IMR-90 (cell line): ENCODE data around the gene SCARB1. TPM values are rescaled to one million over a fixed set of nuclear protein-coding genes. Genes with fewer than 3 reads are reported as not detected.

Experiments used
- ATAC-seq: fragments of 200-7000 bp; cut with Tn5 transposase; 2 replicates; pipeline ENCODE4 v1.9.1; 2020; ENCODE audit warnings: low read depth, mild to moderate bottlenecking, moderate library complexity
- BruUV-seq: library from RNA; stranded (reverse); fragments of 400-500 nt; replicated peaks from 2 replicates; lab custom pipeline; 2021; lab: Mats Ljungman, UMichigan
- CTCF ChIA-PET: fragments of 300-600 bp; formaldehyde crosslinking; extraction: SDS; loops from one replicate; lab custom pipeline; 2021; ENCODE audit warnings: antibody characterized with exemption; lab: Yijun Ruan, JAX
- POLR2A ChIA-PET: fragments of 300-600 bp; sonication (Branson Sonifier 250); formaldehyde crosslinking; loops from one replicate; lab custom pipeline; 2022; ENCODE audit warnings: antibody characterized with exemption; ENCODE audit not compliant: unreplicated experiment; lab: Charles Lee
- DNase-seq: peaks from one replicate; pipeline ENCODE4 v3.0.0; 2013
- H2AFZ ChIP-seq: replicated peaks from 2 replicates; pipeline ENCODE3; 2013; ENCODE audit warnings: low read length, mild to moderate bottlenecking; ENCODE audit not compliant: poor library complexity
- H2AK5ac ChIP-seq: 2 replicates; pipeline ENCODE4 v1.6.1; 2013; ENCODE audit warnings: low read depth, low read length, inconsistent platforms
- H2AK9ac ChIP-seq: replicated peaks from 2 replicates; pipeline ENCODE3; 2013; ENCODE audit warnings: mild to moderate bottlenecking, low read depth, low read length, moderate library complexity; ENCODE audit not compliant: poor library complexity
- H2BK120ac ChIP-seq: 2 replicates; pipeline ENCODE4 v1.6.1; 2013; ENCODE audit warnings: low read depth, low read length, inconsistent platforms
- H2BK15ac ChIP-seq: 3 replicates; pipeline ENCODE4 v1.6.1; 2013; ENCODE audit warnings: low read depth, low read length, inconsistent platforms
- H2BK20ac ChIP-seq: 2 replicates; pipeline ENCODE4 v1.6.1; 2013; ENCODE audit warnings: low read depth, mild to moderate bottlenecking, inconsistent platforms, low read length, moderate library complexity
- H2BK5ac ChIP-seq: 2 replicates; pipeline ENCODE4 v1.6.1; 2013; ENCODE audit warnings: mild to moderate bottlenecking, low read depth, low read length, inconsistent platforms; ENCODE audit not compliant: poor library complexity, severe bottlenecking
- H3K14ac ChIP-seq: replicated peaks from 2 replicates; pipeline ENCODE4 v1.6.1; 2013; ENCODE audit warnings: low read depth, low read length, inconsistent platforms
- H3K18ac ChIP-seq: 2 replicates; pipeline ENCODE4 v1.6.1; 2013; ENCODE audit warnings: low read depth, low read length, control low read depth
- H3K23ac ChIP-seq: 2 replicates; pipeline ENCODE4 v1.6.1; 2013; ENCODE audit warnings: low read depth, low read length, inconsistent platforms
- H3K27ac ChIP-seq: 2 replicates; pipeline ENCODE4 v1.5.1; 2013; ENCODE audit warnings: mild to moderate bottlenecking, control low read depth, low read length; ENCODE audit not compliant: insufficient read depth
- H3K27me3 ChIP-seq: 2 replicates; pipeline ENCODE4 v1.6.1; 2013; ENCODE audit warnings: low read length; ENCODE audit not compliant: control insufficient read depth, insufficient read depth
- H3K36me3 ChIP-seq: 2 replicates; pipeline ENCODE4 v1.6.1; 2013; ENCODE audit warnings: low read length, mixed read lengths; ENCODE audit not compliant: control insufficient read depth, insufficient read depth
- H3K4ac ChIP-seq: 2 replicates; pipeline ENCODE4 v1.6.1; 2013; ENCODE audit warnings: low read depth, low read length, inconsistent platforms
- H3K4me1 ChIP-seq: 2 replicates; pipeline ENCODE4 v1.6.1; 2013; ENCODE audit warnings: low read length, mixed read lengths; ENCODE audit not compliant: control insufficient read depth, insufficient read depth
- H3K4me2 ChIP-seq: 2 replicates; pipeline ENCODE4 v1.6.1; 2013; ENCODE audit warnings: low read depth, mild to moderate bottlenecking, control low read depth, low read length, moderate library complexity
- H3K4me3 ChIP-seq: 2 replicates; pipeline ENCODE4 v1.5.1; 2013; ENCODE audit warnings: low read depth, mild to moderate bottlenecking, control low read depth, low read length, moderate library complexity; ENCODE audit not compliant: insufficient read depth
- H3K56ac ChIP-seq: 2 replicates; pipeline ENCODE4 v1.6.1; 2013; ENCODE audit warnings: low read length, inconsistent platforms; ENCODE audit not compliant: insufficient read depth; ENCODE audit errors: extremely low read depth
- H3K79me1 ChIP-seq, 2 experiments: 2 replicates each; pipeline ENCODE4 v1.6.1; 2013; ENCODE audit warnings: low read length in 2 of 2, inconsistent platforms in 1 of 2, low read depth in 1 of 2
- H3K9ac ChIP-seq: 2 replicates; pipeline ENCODE4 v1.6.1; 2013; ENCODE audit warnings: low read depth, low read length, control low read depth
- H3K9me1 ChIP-seq: 2 replicates; pipeline ENCODE4 v1.6.1; 2013; ENCODE audit warnings: low read length, inconsistent platforms; ENCODE audit not compliant: insufficient read depth
- H3K9me3 ChIP-seq: 2 replicates; pipeline ENCODE4 v1.6.1; 2013; ENCODE audit warnings: low read length; ENCODE audit not compliant: control insufficient read depth, insufficient read depth
- H4K20me1 ChIP-seq: 2 replicates; pipeline ENCODE4 v1.6.1; 2013; ENCODE audit warnings: low read length, inconsistent platforms; ENCODE audit not compliant: insufficient read depth
- H4K5ac ChIP-seq: 2 replicates; pipeline ENCODE4 v1.6.1; 2013; ENCODE audit warnings: mild to moderate bottlenecking, low read depth, low read length, control low read depth
- H4K8ac ChIP-seq, 2 experiments: 2 replicates each; pipeline ENCODE4 v1.6.1; 2013; ENCODE audit warnings: low read depth in 2 of 2, low read length in 2 of 2, control low read depth in 1 of 2, inconsistent platforms in 1 of 2
- H4K91ac ChIP-seq: 2 replicates; pipeline ENCODE4 v1.6.1; 2013; ENCODE audit warnings: low read depth, low read length, inconsistent platforms; ENCODE audit not compliant: insufficient read depth
- BHLHE40 ChIP-seq: fragments of 150-350 bp; IDR thresholded peaks from 2 replicates; pipeline ENCODE4 v1.6.1; 2016; ENCODE audit warnings: mild to moderate bottlenecking, low read depth, low read length
- CEBPB ChIP-seq: IDR thresholded peaks from 2 replicates; pipeline ENCODE4 v1.6.1; 2012; ENCODE audit warnings: low read depth, low read length, improper control_type of control experiment
- CHD1 ChIP-seq: IDR thresholded peaks from 2 replicates; pipeline ENCODE4 v1.6.1; 2012; ENCODE audit warnings: low read depth, low read length, improper control_type of control experiment
- FOS ChIP-seq: fragments of 150-350 bp; IDR thresholded peaks from 2 replicates; pipeline ENCODE4 v1.6.1; 2016; ENCODE audit warnings: low read depth, low read length
- MAFK ChIP-seq: IDR thresholded peaks from 2 replicates; pipeline ENCODE4 v1.6.1; 2012; ENCODE audit warnings: low read depth, low read length, improper control_type of control experiment
- MAZ ChIP-seq: IDR thresholded peaks from 2 replicates; pipeline ENCODE4 v1.6.1; 2012; ENCODE audit warnings: low read depth, mild to moderate bottlenecking, low read length, improper control_type of control experiment, moderate library complexity, borderline replicate concordance
- MXI1 ChIP-seq: IDR thresholded peaks from 2 replicates; pipeline ENCODE4 v1.6.1; 2012; ENCODE audit warnings: low read depth, mild to moderate bottlenecking, low read length, moderate library complexity, borderline replicate concordance
- POLR2A ChIP-seq: IDR thresholded peaks from 2 replicates; pipeline ENCODE4 v1.6.1; 2012; ENCODE audit warnings: mild to moderate bottlenecking, low read depth, low read length
- RAD21 ChIP-seq: IDR thresholded peaks from 2 replicates; pipeline ENCODE4 v1.6.1; 2012; ENCODE audit warnings: low read length, improper control_type of control experiment
- RCOR1 ChIP-seq: IDR thresholded peaks from 2 replicates; pipeline ENCODE4 v1.6.1; 2012; ENCODE audit warnings: mild to moderate bottlenecking, low read length, improper control_type of control experiment; ENCODE audit not compliant: insufficient replicate concordance
- RFX5 ChIP-seq: IDR thresholded peaks from 2 replicates; pipeline ENCODE4 v1.8.0; 2012; ENCODE audit warnings: low read depth, mild to moderate bottlenecking, low read length, moderate library complexity
- WGBS, 2 experiments: methylation state at CpG; one replicate each; pipeline versions ENCODE4 v1.1.5 to v1.1.7; 2013; ENCODE audit warnings: missing lambda C conversion rate in 2 of 2; ENCODE audit not compliant: insufficient read length in 1 of 2; ENCODE audit errors: extremely low coverage in 2 of 2; 5-methylcytosine and 5-hydroxymethylcytosine counted together
- dilution Hi-C: fragments of 300-500 bp; cut with HindIII; formaldehyde crosslinking; loops from one replicate; pipeline ENCODE4 v1.14.3; 2018; ENCODE audit warnings: low sequenced_read_pairs; ENCODE audit not compliant: unreplicated experiment
- in situ Hi-C: fragments of 300-500 bp; cut with MboI; formaldehyde crosslinking; loops from 3 replicates; pipeline ENCODE4 v1.14.3; 2019; ENCODE audit warnings: low sequenced_read_pairs, inconsistent platforms, mixed read lengths
- intact Hi-C: fragments of 100-400 bp; cut with micrococcal nuclease; formaldehyde crosslinking; loops from 2 replicates; pipeline ENCODE4 v1.10.0; 2022
- polyA plus RNA-seq, 3 experiments: library from polyadenylated mRNA; depleted of rRNA; stranded (reverse); fragments of >200 nt; gene quantifications; 2 replicates each; pipeline ENCODE4 v1.2.3, GENCODE V29; 2012; ENCODE audit warnings: low replicate concordance in 1 of 3
- total RNA-seq: library from RNA; depleted of rRNA; stranded (reverse); fragments of >200 nt; gene quantifications from 2 replicates; pipeline ENCODE4 v1.2.3, GENCODE V29; 2012
- TF ChIP-seq, protein P1 (sequence below): fragments of 150-350 bp; IDR thresholded peaks from 2 replicates; pipeline ENCODE4 v1.6.1; 2016; ENCODE audit warnings: low read depth, mild to moderate bottlenecking, low read length, moderate library complexity, borderline replicate concordance
- TF ChIP-seq, protein P2 (sequence below): conservative IDR thresholded peaks from 2 replicates; pipeline ENCODE4 v1.5.1; 2012; ENCODE audit warnings: mild to moderate bottlenecking, low read depth, low read length, improper control_type of control experiment
- TF ChIP-seq, protein P3 (sequence below): fragments of 150-350 bp; IDR thresholded peaks from 2 replicates; pipeline ENCODE4 v1.6.1; 2017; ENCODE audit warnings: mild to moderate bottlenecking, antibody characterized with exemption, low read length, low read depth

The SCARB1 gene
- total and polyA plus RNA-seq, 2 of the 4 experiments (the other 2 are of a cell fraction) = 3.0 to 24.8 TPM

GRCh38 chr12:124772289-124773170, 91.1 kb downstream of the SCARB1 start:
- Histone ChIP-seq H4K5ac (no peak overlapping the region), H3K9ac (no peak overlapping the region), H2BK5ac (no peak overlapping the region), H2AFZ (no peak overlapping the region), H3K4me3 (no peak overlapping the region), H3K56ac (no peak overlapping the region), H3K36me3 (no peaks in the 10 kb centered on the region), H3K79me1 (no peaks in the 10 kb centered on the region), H2BK15ac (no peak overlapping the region), H3K4me1 (peaks cover 24% of the 10 kb centered on the region), H3K4ac (no peak overlapping the region), H3K9me1 (peaks cover 12% of the 10 kb centered on the region), H3K23ac (no peak overlapping the region), H2AK9ac (no peak overlapping the region), H4K91ac (no peak overlapping the region), H3K27ac (no peak overlapping the region), H4K8ac (no peak overlapping the region), H3K27me3 (no peaks in the 10 kb centered on the region), H2BK120ac (no peak overlapping the region), H4K20me1 (peaks cover 6% of the 10 kb centered on the region), H3K18ac (no peak overlapping the region), H3K14ac (no peak overlapping the region), H3K9me3 (no peaks in the 10 kb centered on the region), H2BK20ac (no peak overlapping the region), H2AK5ac (peak overlapping the region; percentile 44; the same call in 1 of the 2 replicates), H3K4me2 (no peak overlapping the region)
- 87% methylated on average over 7 of the region's 26 CpGs; no CpG with 5 or more reads in 1 of the 2 experiments for WGBS, 2 experiments
- in situ Hi-C loops = loop anchor here (5.0 kb wide), 1 partner anchor 735 kb away; no protein-coding TSS in a partner anchor
- intact Hi-C loops = loop anchor here (1.0 kb wide), 1 partner anchor 736 kb away; no protein-coding TSS in a partner anchor
- no peak for DNase-seq
- CTCF ChIA-PET = interaction anchor here (1.0 to 1.1 kb wide), 6 partner anchors 10 to 736 kb away, joined by 3 to 7 read pairs (median 4); no protein-coding TSS in a partner anchor
- POLR2A ChIA-PET = no interaction called here
- BruUV-seq = no TSS peak
- ATAC-seq = no peak
- dilution Hi-C loops = no loop called here
- no peak for TF ChIP-seq FOS
- TF ChIP-seq BHLHE40 = no peak
- TF ChIP-seq CEBPB = no peak
- no peak for TF ChIP-seq POLR2A
- TF ChIP-seq, protein P1, sequence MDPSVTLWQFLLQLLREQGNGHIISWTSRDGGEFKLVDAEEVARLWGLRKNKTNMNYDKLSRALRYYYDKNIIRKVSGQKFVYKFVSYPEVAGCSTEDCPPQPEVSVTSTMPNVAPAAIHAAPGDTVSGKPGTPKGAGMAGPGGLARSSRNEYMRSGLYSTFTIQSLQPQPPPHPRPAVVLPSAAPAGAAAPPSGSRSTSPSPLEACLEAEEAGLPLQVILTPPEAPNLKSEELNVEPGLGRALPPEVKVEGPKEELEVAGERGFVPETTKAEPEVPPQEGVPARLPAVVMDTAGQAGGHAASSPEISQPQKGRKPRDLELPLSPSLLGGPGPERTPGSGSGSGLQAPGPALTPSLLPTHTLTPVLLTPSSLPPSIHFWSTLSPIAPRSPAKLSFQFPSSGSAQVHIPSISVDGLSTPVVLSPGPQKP = no peak
- TF ChIP-seq, protein P2, sequence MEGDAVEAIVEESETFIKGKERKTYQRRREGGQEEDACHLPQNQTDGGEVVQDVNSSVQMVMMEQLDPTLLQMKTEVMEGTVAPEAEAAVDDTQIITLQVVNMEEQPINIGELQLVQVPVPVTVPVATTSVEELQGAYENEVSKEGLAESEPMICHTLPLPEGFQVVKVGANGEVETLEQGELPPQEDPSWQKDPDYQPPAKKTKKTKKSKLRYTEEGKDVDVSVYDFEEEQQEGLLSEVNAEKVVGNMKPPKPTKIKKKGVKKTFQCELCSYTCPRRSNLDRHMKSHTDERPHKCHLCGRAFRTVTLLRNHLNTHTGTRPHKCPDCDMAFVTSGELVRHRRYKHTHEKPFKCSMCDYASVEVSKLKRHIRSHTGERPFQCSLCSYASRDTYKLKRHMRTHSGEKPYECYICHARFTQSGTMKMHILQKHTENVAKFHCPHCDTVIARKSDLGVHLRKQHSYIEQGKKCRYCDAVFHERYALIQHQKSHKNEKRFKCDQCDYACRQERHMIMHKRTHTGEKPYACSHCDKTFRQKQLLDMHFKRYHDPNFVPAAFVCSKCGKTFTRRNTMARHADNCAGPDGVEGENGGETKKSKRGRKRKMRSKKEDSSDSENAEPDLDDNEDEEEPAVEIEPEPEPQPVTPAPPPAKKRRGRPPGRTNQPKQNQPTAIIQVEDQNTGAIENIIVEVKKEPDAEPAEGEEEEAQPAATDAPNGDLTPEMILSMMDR = no peak
- TF ChIP-seq RAD21 = no peak
- no peak for TF ChIP-seq RCOR1
- TF ChIP-seq MXI1 = no peak
- TF ChIP-seq CHD1 = no peak
- no peak for TF ChIP-seq MAZ
- TF ChIP-seq, protein P3, sequence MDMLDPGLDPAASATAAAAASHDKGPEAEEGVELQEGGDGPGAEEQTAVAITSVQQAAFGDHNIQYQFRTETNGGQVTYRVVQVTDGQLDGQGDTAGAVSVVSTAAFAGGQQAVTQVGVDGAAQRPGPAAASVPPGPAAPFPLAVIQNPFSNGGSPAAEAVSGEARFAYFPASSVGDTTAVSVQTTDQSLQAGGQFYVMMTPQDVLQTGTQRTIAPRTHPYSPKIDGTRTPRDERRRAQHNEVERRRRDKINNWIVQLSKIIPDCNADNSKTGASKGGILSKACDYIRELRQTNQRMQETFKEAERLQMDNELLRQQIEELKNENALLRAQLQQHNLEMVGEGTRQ = no peak
- no peak for TF ChIP-seq RFX5
- no peak for TF ChIP-seq MAFK
